HepG2 (cell line): ENCODE data around the gene HOXA1. TPM values are rescaled to one million over a fixed set of nuclear protein-coding genes. Genes with fewer than 3 reads are reported as not detected.
A peak's percentile ranks its signal among the peaks of the same experiment; 100 is the strongest.

ENCODE experiments used
- CREBL2 ChIP-seq: sonication (generic); formaldehyde crosslinking; IDR thresholded peaks from 2 replicates; pipeline ENCODE4 v1.8.1; 2023; ENCODE audit warnings: missing genetic modification reagents, mild to moderate bottlenecking, borderline replicate concordance
- DZIP1 ChIP-seq: sonication (generic); formaldehyde crosslinking; IDR thresholded peaks from 2 replicates; pipeline ENCODE4 v1.5.0; 2020; ENCODE audit warnings: mild to moderate bottlenecking, missing genetic modification reagents
- KAT2B ChIP-seq: fragments of 150-350 bp; IDR thresholded peaks from 2 replicates; pipeline ENCODE4 v1.6.1; 2014; ENCODE audit warnings: low read depth, low read length, borderline replicate concordance
- ZBTB10 ChIP-seq: sonication (generic); formaldehyde crosslinking; IDR thresholded peaks from 2 replicates; pipeline ENCODE4 v1.4.0; 2020; ENCODE audit warnings: missing genetic modification reagents, borderline replicate concordance
- ZFP36 ChIP-seq: fragments of 150-350 bp; IDR thresholded peaks from 2 replicates; pipeline ENCODE4 v1.6.1; 2018; ENCODE audit warnings: borderline replicate concordance, low read length, low read depth; ENCODE audit not compliant: partially characterized antibody
- ZFP37 ChIP-seq: sonication (generic); formaldehyde crosslinking; IDR thresholded peaks from 2 replicates; pipeline ENCODE4 v1.4.0; 2020; ENCODE audit warnings: missing genetic modification reagents, borderline replicate concordance
- ZNF367 ChIP-seq: sonication (generic); formaldehyde crosslinking; IDR thresholded peaks from 2 replicates; pipeline ENCODE4 v1.4.0; 2020; ENCODE audit warnings: missing genetic modification reagents, borderline replicate concordance
- ZNF451 ChIP-seq: sonication (generic); formaldehyde crosslinking; IDR thresholded peaks from 2 replicates; pipeline ENCODE4 v1.5.0; 2020; ENCODE audit warnings: mild to moderate bottlenecking, missing genetic modification reagents
- ZNF788 ChIP-seq: sonication (generic); formaldehyde crosslinking; IDR thresholded peaks from 2 replicates; pipeline ENCODE4 v1.5.0; 2020; ENCODE audit warnings: mild to moderate bottlenecking, missing genetic modification reagents, borderline replicate concordance
- polyA plus RNA-seq, 8 experiments: library from polyadenylated mRNA; depleted of rRNA in 3 of 8; stranded (reverse) in 7 of 8; unstranded in 1 of 8; fragments of >200 nt; fragmentation: Illumina TruSeq in 4 of 8; extraction: Trizol in 4 of 8; gene quantifications; 2 replicates each; pipeline versions ENCODE4 v1.2.1 to v1.2.3, GENCODE V29; 2011 to 2016; ENCODE audit warnings: low read depth in 4 of 8, missing spikeins in 1 of 8, mixed read lengths in 1 of 8; ENCODE audit not compliant: insufficient read depth in 1 of 8
- total RNA-seq, 5 experiments: library from RNA; depleted of rRNA; stranded (reverse); fragments of >200 nt; fragmentation: Illumina TruSeq; extraction: Trizol; gene quantifications; 2 replicates each; pipeline ENCODE4 v1.2.3, GENCODE V29; 2016; ENCODE audit warnings: low read depth in 1 of 5
- TF ChIP-seq, protein P1 (sequence below): sonication (generic); formaldehyde crosslinking; conservative IDR thresholded peaks from 2 replicates; pipeline ENCODE4 v1.8.0; 2022; ENCODE audit warnings: mild to moderate bottlenecking, moderate library complexity, missing genetic modification reagents
- TF ChIP-seq, protein P2 (sequence below): IDR thresholded peaks from 2 replicates; pipeline ENCODE4 v1.6.1; 2016; ENCODE audit warnings: low read depth, control low read depth
- TF ChIP-seq, protein P3 (sequence below), 2 experiments: sonication (generic) in 1 of 2; formaldehyde crosslinking in 1 of 2; IDR thresholded peaks; 2 replicates each; pipeline versions ENCODE4 v1.4.0 to v1.6.1; 2016 to 2020; ENCODE audit warnings: borderline replicate concordance in 1 of 2, low read depth in 1 of 2, mild to moderate bottlenecking in 1 of 2, missing genetic modification reagents in 1 of 2

The HOXA1 gene
- total and polyA plus RNA-seq, 2 of the 13 experiments (the other 11 are each of a cell fraction or from before 2014, with no cell fraction given), result 0.18 to 0.20 TPM

DNA sequence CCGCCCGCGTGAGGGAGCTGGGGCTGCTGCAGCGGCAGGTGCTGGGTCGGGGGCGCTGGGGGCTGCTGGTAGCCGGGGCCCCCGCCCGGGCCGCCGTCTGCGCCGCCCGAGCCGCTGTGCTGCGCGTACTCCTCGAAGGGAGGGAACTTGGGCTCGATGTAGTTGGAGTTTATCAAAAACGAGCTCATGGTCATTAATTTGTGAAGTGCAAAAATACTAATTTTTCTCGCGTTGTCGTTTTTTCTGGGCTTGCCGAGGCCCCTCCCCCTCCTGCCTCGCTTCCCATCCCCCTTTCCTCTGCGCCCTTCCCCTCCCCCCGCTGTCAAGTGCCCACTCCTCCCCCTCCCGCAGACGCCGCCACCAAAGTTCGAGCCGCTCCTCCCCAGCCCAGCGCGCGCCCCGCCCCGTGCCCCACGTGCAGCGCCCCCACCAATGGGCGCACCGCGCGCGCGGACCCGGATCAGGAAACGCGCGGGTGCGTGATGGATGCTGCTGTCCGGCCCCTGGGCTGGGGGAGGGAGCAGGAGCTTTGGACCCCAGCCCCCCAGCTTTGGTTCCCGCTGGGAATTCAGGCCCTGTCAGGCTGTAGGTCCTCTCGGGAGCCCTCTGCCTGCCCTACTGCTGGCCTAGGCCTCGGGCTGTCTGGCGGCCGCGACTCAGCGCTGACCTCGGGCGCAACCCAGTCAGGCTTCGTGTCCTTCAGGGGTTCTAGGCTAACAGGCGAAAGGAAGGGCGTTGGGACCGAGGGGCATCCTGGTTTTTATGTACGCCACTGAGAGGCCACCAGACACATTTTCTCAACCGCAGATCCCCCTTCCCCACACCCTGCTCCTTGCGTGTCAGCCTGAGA, 35.0 kb upstream of the HOXA1 start, which contains the start of gene HOXA4 (continued):
- TF ChIP-seq CREBL2 (CRISPR knock-in tag) (0 out of 2 replicates have a peak, but pooled peaks have one; percentile 41), DZIP1 (CRISPR knock-in tag) (no peak), ZBTB10 (peak; percentile 80; the same call in 1 of the 2 replicates), ZFP36 (no peak), ZNF788 (CRISPR knock-in tag) (peak; percentile 71; the same call in 1 of the 2 replicates), ZFP37 (peak; percentile 52; the same call in 1 of the 2 replicates), KAT2B (no peak), ZNF451 (no peak), ZNF367 (CRISPR knock-in tag) (no peak)
- TF ChIP-seq, protein P1, sequence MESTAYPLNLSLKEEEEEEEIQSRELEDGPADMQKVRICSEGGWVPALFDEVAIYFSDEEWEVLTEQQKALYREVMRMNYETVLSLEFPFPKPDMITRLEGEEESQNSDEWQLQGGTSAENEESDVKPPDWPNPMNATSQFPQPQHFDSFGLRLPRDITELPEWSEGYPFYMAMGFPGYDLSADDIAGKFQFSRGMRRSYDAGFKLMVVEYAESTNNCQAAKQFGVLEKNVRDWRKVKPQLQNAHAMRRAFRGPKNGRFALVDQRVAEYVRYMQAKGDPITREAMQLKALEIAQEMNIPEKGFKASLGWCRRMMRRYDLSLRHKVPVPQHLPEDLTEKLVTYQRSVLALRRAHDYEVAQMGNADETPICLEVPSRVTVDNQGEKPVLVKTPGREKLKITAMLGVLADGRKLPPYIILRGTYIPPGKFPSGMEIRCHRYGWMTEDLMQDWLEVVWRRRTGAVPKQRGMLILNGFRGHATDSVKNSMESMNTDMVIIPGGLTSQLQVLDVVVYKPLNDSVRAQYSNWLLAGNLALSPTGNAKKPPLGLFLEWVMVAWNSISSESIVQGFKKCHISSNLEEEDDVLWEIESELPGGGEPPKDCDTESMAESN (CRISPR knock-in tag), result 0 out of 2 replicates have a peak, but pooled peaks have one; percentile 17
- TF ChIP-seq, protein P2, sequence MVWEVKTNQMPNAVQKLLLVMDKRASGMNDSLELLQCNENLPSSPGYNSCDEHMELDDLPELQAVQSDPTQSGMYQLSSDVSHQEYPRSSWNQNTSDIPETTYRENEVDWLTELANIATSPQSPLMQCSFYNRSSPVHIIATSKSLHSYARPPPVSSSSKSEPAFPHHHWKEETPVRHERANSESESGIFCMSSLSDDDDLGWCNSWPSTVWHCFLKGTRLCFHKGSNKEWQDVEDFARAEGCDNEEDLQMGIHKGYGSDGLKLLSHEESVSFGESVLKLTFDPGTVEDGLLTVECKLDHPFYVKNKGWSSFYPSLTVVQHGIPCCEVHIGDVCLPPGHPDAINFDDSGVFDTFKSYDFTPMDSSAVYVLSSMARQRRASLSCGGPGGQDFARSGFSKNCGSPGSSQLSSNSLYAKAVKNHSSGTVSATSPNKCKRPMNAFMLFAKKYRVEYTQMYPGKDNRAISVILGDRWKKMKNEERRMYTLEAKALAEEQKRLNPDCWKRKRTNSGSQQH (CRISPR knock-in tag), result peak; percentile 80; the same call in 1 of the 2 replicates
- TF ChIP-seq, protein P3, sequence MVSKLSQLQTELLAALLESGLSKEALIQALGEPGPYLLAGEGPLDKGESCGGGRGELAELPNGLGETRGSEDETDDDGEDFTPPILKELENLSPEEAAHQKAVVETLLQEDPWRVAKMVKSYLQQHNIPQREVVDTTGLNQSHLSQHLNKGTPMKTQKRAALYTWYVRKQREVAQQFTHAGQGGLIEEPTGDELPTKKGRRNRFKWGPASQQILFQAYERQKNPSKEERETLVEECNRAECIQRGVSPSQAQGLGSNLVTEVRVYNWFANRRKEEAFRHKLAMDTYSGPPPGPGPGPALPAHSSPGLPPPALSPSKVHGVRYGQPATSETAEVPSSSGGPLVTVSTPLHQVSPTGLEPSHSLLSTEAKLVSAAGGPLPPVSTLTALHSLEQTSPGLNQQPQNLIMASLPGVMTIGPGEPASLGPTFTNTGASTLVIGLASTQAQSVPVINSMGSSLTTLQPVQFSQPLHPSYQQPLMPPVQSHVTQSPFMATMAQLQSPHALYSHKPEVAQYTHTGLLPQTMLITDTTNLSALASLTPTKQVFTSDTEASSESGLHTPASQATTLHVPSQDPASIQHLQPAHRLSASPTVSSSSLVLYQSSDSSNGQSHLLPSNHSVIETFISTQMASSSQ (IDR thresholded peaks at IDR 0.05; ENCODE audit: low read depth), result no peak
- TF ChIP-seq, protein P3 (CRISPR knock-in tag; IDR thresholded peaks at IDR 0.05; ENCODE audit: borderline replicate concordance), result no peak; the same call in 1 of the 2 replicates
